ENCODE results near the gene ABR. TPM values are rescaled to one million over a fixed set of nuclear protein-coding genes. Genes with fewer than 3 reads are reported as not detected.

ABR gene
- total and polyA plus RNA-seq, 2 of the 13 experiments (the other 11 are each of a cell fraction or from before 2014, with no cell fraction given) = 12.4 to 40.4 TPM

GRCh38 chr17:1027044-1027443 lies 152.7 kb downstream of the ABR start:
- no peaks in the 10 kb centered on the region for H3K9me3 ChIP-seq (ENCODE audit: low read length)
- H3K27ac ChIP-seq (ENCODE audit: extremely low read length, insufficient read depth, low read length) = no peak overlapping the region
- FAIRE-seq (no peak), DNase-seq (ENCODE audit: low spot score) (no peak), ATAC-seq (no peak)
- H3K9ac ChIP-seq (ENCODE audit: insufficient read depth, low read depth, low read length) = no peak overlapping the region
- TF ChIP-seq IRF9 (CRISPR knock-in tag; IDR thresholded peaks at IDR 0.05; ENCODE audit: borderline replicate concordance) (no peak), ZFX (CRISPR knock-in tag; IDR thresholded peaks at IDR 0.05; ENCODE audit: low read depth) (no peak), TBX3 (IDR thresholded peaks at IDR 0.05; ENCODE audit: borderline replicate concordance) (no peak), PHB2 (IDR thresholded peaks at IDR 0.05; ENCODE audit: partially characterized antibody) (no peak), KLF15 (CRISPR knock-in tag; IDR thresholded peaks at IDR 0.05; ENCODE audit: borderline replicate concordance) (no peak)
- in situ Hi-C loops (cut with HindIII; ENCODE audit: extremely low pct_ligation_motif_present, low pct_unique_long_range_greater_than_20kb) (no loop called here), intact Hi-C loops (cut with micrococcal nuclease; ENCODE audit: unreplicated experiment) (no loop called here)
- H3K4me3 ChIP-seq (replicated peaks in 1 of 3; ENCODE audit: insufficient read depth in 1 of 3, low read depth in 2 of 3, low read length in 3 of 3) = no peak overlapping the region
- H3K4me2 ChIP-seq (ENCODE audit: low read depth, low read length) = no peak overlapping the region
- no peaks in the 10 kb centered on the region for H3K27me3 ChIP-seq (ENCODE audit: control insufficient read depth in 1 of 2, insufficient read depth in 2 of 2, low read length in 2 of 2)
- H3K4me1 ChIP-seq (ENCODE audit: insufficient read depth, low read length) = peaks cover 7% of the 10 kb centered on the region
- ChIA-PET CTCF (ENCODE audit: low intra/inter-chr PET ratio, low total read pairs) (no interaction called here), POLR2A (no interaction called here)
- H4K20me1 ChIP-seq (ENCODE audit: insufficient read depth, low read length) = no peaks in the 10 kb centered on the region
- no peak overlapping the region for H2AFZ ChIP-seq (ENCODE audit: low read length)
- 90% methylated on average over 3 of the region's 9 CpGs for WGBS (ENCODE audit: low lambda C conversion rate)
- no TSS peak for BruUV-seq (replicated peaks)
- H3K36me3 ChIP-seq (replicated peaks in 1 of 2; ENCODE audit: control insufficient read depth in 1 of 2, insufficient read depth in 2 of 2, low read length in 2 of 2) = no peaks in the 10 kb centered on the region
- no peaks in the 10 kb centered on the region for H3K79me2 ChIP-seq (ENCODE audit: insufficient read depth, low read length)

- no peak for ATAC-seq
- no peak overlapping the region for H2AFZ ChIP-seq (ENCODE audit: low read length)
- intact Hi-C loops (cut with micrococcal nuclease; ENCODE audit: unreplicated experiment) (no loop called here), in situ Hi-C loops (cut with HindIII; ENCODE audit: extremely low pct_ligation_motif_present, low pct_unique_long_range_greater_than_20kb) (no loop called here)
- no peaks in the 10 kb centered on the region for H3K79me2 ChIP-seq (ENCODE audit: insufficient read depth, low read length)
- no peaks in the 10 kb centered on the region for H3K36me3 ChIP-seq (replicated peaks in 1 of 2; ENCODE audit: control insufficient read depth in 1 of 2, insufficient read depth in 2 of 2, low read length in 2 of 2)
- ChIA-PET CTCF (ENCODE audit: low intra/inter-chr PET ratio, low total read pairs) (no interaction called here), POLR2A (no interaction called here)
- no peak for DNase-seq (ENCODE audit: low spot score)
- BruUV-seq (replicated peaks) = no TSS peak
- WGBS (ENCODE audit: low lambda C conversion rate) = 100% methylated on average over 4 of the region's 10 CpGs
- no peak overlapping the region for H3K4me3 ChIP-seq (replicated peaks in 1 of 3; ENCODE audit: insufficient read depth in 1 of 3, low read depth in 2 of 3, low read length in 3 of 3)
- FAIRE-seq = no peak
- H3K27me3 ChIP-seq (ENCODE audit: control insufficient read depth in 1 of 2, insufficient read depth in 2 of 2, low read length in 2 of 2) = no peaks in the 10 kb centered on the region
- no peak for TF ChIP-seq ZBED4 (CRISPR knock-in tag; IDR thresholded peaks at IDR 0.05; ENCODE audit: borderline replicate concordance)
- no peak for TF ChIP-seq HMG20B (CRISPR knock-in tag; conservative IDR thresholded peaks at IDR 0.05)
- no peak for TF ChIP-seq ETV5 (CRISPR knock-in tag; IDR thresholded peaks at IDR 0.05; ENCODE audit: borderline replicate concordance)
- TF ChIP-seq SRSF1 (optimal IDR thresholded peaks at IDR 0.05; ENCODE audit: low read depth, low read length) = no peak
- no peak for TF ChIP-seq ZNF326 (CRISPR knock-in tag; IDR thresholded peaks at IDR 0.05; ENCODE audit: borderline replicate concordance)
- no peak for TF ChIP-seq HOXA3 (CRISPR knock-in tag; IDR thresholded peaks at IDR 0.05)
- TF ChIP-seq ARHGAP35 (CRISPR knock-in tag; IDR thresholded peaks at IDR 0.05; ENCODE audit: borderline replicate concordance) = no peak
- H3K27ac ChIP-seq (ENCODE audit: extremely low read length, insufficient read depth, low read length) = no peak overlapping the region
- no peak overlapping the region for H3K4me2 ChIP-seq (ENCODE audit: low read depth, low read length)
- peaks cover 7% of the 10 kb centered on the region for H3K4me1 ChIP-seq (ENCODE audit: insufficient read depth, low read length)
- H4K20me1 ChIP-seq (ENCODE audit: insufficient read depth, low read length) = no peaks in the 10 kb centered on the region
- H3K9ac ChIP-seq (ENCODE audit: insufficient read depth, low read depth, low read length) = no peak overlapping the region
- H3K9me3 ChIP-seq (ENCODE audit: low read length) = no peaks in the 10 kb centered on the region
Measured at GRCh38 chr17:1026599-1026975, 153.2 kb downstream of the ABR start.
